ENCODE measurements around the gene IMP4.
"Not testable (repeated sequence)": the region's sequence is repeated elsewhere in the genome, so short reads cannot be mapped to it uniquely, and the experiment has no call there.

The IMP4 gene

GRCh38 chr2:130319536-130319935 lies 23.2 kb upstream of the IMP4 start:
- H3K4me3 ChIP-seq (ENCODE audit: low read length), result no peak overlapping the region
- no peaks in the 10 kb centered on the region for H3K4me1 ChIP-seq (ENCODE audit: low read length)
- H3K9ac ChIP-seq (ENCODE audit: low read length), result no peak overlapping the region
- H3K4me2 ChIP-seq (ENCODE audit: low read length), result no peak overlapping the region
- TF ChIP-seq CTCF (IDR thresholded peaks at IDR 0.05; ENCODE audit: low read depth, low read length) (no peak), EZH2phosphoT487 (IDR thresholded peaks at IDR 0.05; ENCODE audit: low read depth) (no peak)
- no peaks in the 10 kb centered on the region for H3K36me3 ChIP-seq (replicated peaks; ENCODE audit: low read depth, low read length)
- H3K79me2 ChIP-seq (ENCODE audit: low read length), result no peaks in the 10 kb centered on the region
- no peaks in the 10 kb centered on the region for H4K20me1 ChIP-seq (ENCODE audit: insufficient read depth, low read length)
- peaks cover 9% of the 10 kb centered on the region for H3K27me3 ChIP-seq (ENCODE audit: low read depth, low read length)
- no peaks in the 10 kb centered on the region for H3K9me3 ChIP-seq (ENCODE audit: insufficient read depth, low read length)
- no peak overlapping the region for H3K27ac ChIP-seq (ENCODE audit: low read length)
- H2AFZ ChIP-seq (ENCODE audit: low read depth, low read length), result no peak overlapping the region

- TF ChIP-seq CTCF (IDR thresholded peaks at IDR 0.05; ENCODE audit: low read depth, low read length), result no peak
- TF ChIP-seq EZH2phosphoT487 (IDR thresholded peaks at IDR 0.05; ENCODE audit: low read depth), result no peak
- Histone ChIP-seq H3K79me2 (ENCODE audit: low read length) (no peaks in the 10 kb centered on the region), H3K4me2 (ENCODE audit: low read length) (no peak overlapping the region), H2AFZ (ENCODE audit: low read depth, low read length) (no peak overlapping the region), H4K20me1 (ENCODE audit: insufficient read depth, low read length) (no peaks in the 10 kb centered on the region), H3K4me3 (ENCODE audit: low read length) (no peak overlapping the region), H3K9me3 (ENCODE audit: insufficient read depth, low read length) (no peaks in the 10 kb centered on the region), H3K9ac (ENCODE audit: low read length) (no peak overlapping the region), H3K27ac (ENCODE audit: low read length) (no peak overlapping the region), H3K4me1 (ENCODE audit: low read length) (peaks cover 3% of the 10 kb centered on the region), H3K27me3 (ENCODE audit: low read depth, low read length) (peaks cover 26% of the 10 kb centered on the region), H3K36me3 (replicated peaks; ENCODE audit: low read depth, low read length) (no peaks in the 10 kb centered on the region)
These were observed 14.8 kb upstream of the IMP4 start for GRCh38 chr2:130327703-130328527.

GRCh38 chr2:130328710-130329109 lies 14.0 kb upstream of the IMP4 start:
- Histone ChIP-seq H3K4me1 (ENCODE audit: low read length) (peaks cover 4% of the 10 kb centered on the region), H3K27me3 (ENCODE audit: low read depth, low read length) (peaks cover 23% of the 10 kb centered on the region), H3K36me3 (replicated peaks; ENCODE audit: low read depth, low read length) (no peaks in the 10 kb centered on the region), H2AFZ (ENCODE audit: low read depth, low read length) (no peak overlapping the region), H3K79me2 (ENCODE audit: low read length) (no peaks in the 10 kb centered on the region), H3K4me2 (ENCODE audit: low read length) (no peak overlapping the region), H3K9me3 (ENCODE audit: insufficient read depth, low read length) (no peaks in the 10 kb centered on the region), H3K4me3 (ENCODE audit: low read length) (no peak overlapping the region), H3K27ac (ENCODE audit: low read length) (no peak overlapping the region), H4K20me1 (ENCODE audit: insufficient read depth, low read length) (no peaks in the 10 kb centered on the region), H3K9ac (ENCODE audit: low read length) (no peak overlapping the region)
- TF ChIP-seq EZH2phosphoT487 (IDR thresholded peaks at IDR 0.05; ENCODE audit: low read depth), result no peak
- no peak for TF ChIP-seq CTCF (IDR thresholded peaks at IDR 0.05; ENCODE audit: low read depth, low read length)

- no peaks in the 10 kb centered on the region for H3K79me2 ChIP-seq (ENCODE audit: low read length)
- peak overlapping the region; percentile 33; the same call in 1 of the 2 replicates for H3K9ac ChIP-seq (ENCODE audit: low read length)
- H3K27me3 ChIP-seq (ENCODE audit: low read depth, low read length), result peaks cover 16% of the 10 kb centered on the region
- peak; percentile 96 for TF ChIP-seq CTCF (IDR thresholded peaks at IDR 0.05; ENCODE audit: low read depth, low read length)
- TF ChIP-seq EZH2phosphoT487 (IDR thresholded peaks at IDR 0.05; ENCODE audit: low read depth), result no peak
- H2AFZ ChIP-seq (ENCODE audit: low read depth, low read length), result peak overlapping the region; percentile 97
- H4K20me1 ChIP-seq (ENCODE audit: insufficient read depth, low read length), result no peaks in the 10 kb centered on the region
- no peaks in the 10 kb centered on the region for H3K9me3 ChIP-seq (ENCODE audit: insufficient read depth, low read length)
- peak overlapping the region; percentile 52 for H3K4me3 ChIP-seq (ENCODE audit: low read length)
- peaks cover 4% of the 10 kb centered on the region for H3K4me1 ChIP-seq (ENCODE audit: low read length)
- H3K36me3 ChIP-seq (replicated peaks; ENCODE audit: low read depth, low read length), result no peaks in the 10 kb centered on the region
- H3K4me2 ChIP-seq (ENCODE audit: low read length), result peak overlapping the region; percentile 68
- H3K27ac ChIP-seq (ENCODE audit: low read length), result no peak overlapping the region
These were observed 10.2 kb upstream of the IMP4 start for GRCh38 chr2:130332271-130333073.

GRCh38 chr2:130333253-130333652 lies 9.4 kb upstream of the IMP4 start:
- peaks cover 16% of the 10 kb centered on the region for H3K27me3 ChIP-seq (ENCODE audit: low read depth, low read length)
- not testable (repeated sequence) for H3K4me2 ChIP-seq (ENCODE audit: low read length); H3K4me3 ChIP-seq (ENCODE audit: low read length); H3K9ac ChIP-seq (ENCODE audit: low read length); H3K79me2 ChIP-seq (ENCODE audit: low read length); H4K20me1 ChIP-seq (ENCODE audit: insufficient read depth, low read length); H3K27ac ChIP-seq (ENCODE audit: low read length); H3K36me3 ChIP-seq (replicated peaks; ENCODE audit: low read depth, low read length); H3K9me3 ChIP-seq (ENCODE audit: insufficient read depth, low read length); H3K4me1 ChIP-seq (ENCODE audit: low read length)
- H2AFZ ChIP-seq (ENCODE audit: low read depth, low read length), result peak overlapping the region; percentile 97; the same call in 1 of the 2 replicates
